Glutamatergic neuron (in vitro differentiated cells): ENCODE data around the gene RHNO1. TPM values are rescaled to one million over a fixed set of nuclear protein-coding genes. Genes with fewer than 3 reads are reported as not detected.
"Not testable (repeated sequence)": the region's sequence is repeated elsewhere in the genome, so short reads cannot be mapped to it uniquely, and the experiment has no call there.

ENCODE experiments used
- DNase-seq: peaks from one replicate; pipeline ENCODE4 v3.0.0; 2022
- H3K27ac Mint-ChIP-seq: one replicate; pipeline ENCODE4 v1.8.0; 2020; ENCODE audit warnings: mild to moderate bottlenecking, mixed read lengths, inconsistent platforms; ENCODE audit not compliant: unreplicated experiment
- H3K27me3 Mint-ChIP-seq: one replicate; pipeline ENCODE4 v1.8.0; 2020; ENCODE audit warnings: mild to moderate bottlenecking, moderate library complexity, mixed read lengths, inconsistent platforms; ENCODE audit not compliant: unreplicated experiment
- H3K36me3 Mint-ChIP-seq: one replicate; pipeline ENCODE4 v1.8.0; 2020; ENCODE audit warnings: mild to moderate bottlenecking, mixed read lengths, inconsistent platforms; ENCODE audit not compliant: unreplicated experiment
- H3K4me1 Mint-ChIP-seq: one replicate; pipeline ENCODE4 v1.8.0; 2020; ENCODE audit warnings: mild to moderate bottlenecking, low read depth, mixed read lengths, inconsistent platforms; ENCODE audit not compliant: unreplicated experiment
- H3K4me3 Mint-ChIP-seq: one replicate; pipeline ENCODE4 v1.8.0; 2020; ENCODE audit warnings: mild to moderate bottlenecking, mixed read lengths, inconsistent platforms; ENCODE audit not compliant: unreplicated experiment
- H3K9me3 Mint-ChIP-seq: one replicate; pipeline ENCODE4 v1.8.0; 2020; ENCODE audit warnings: mild to moderate bottlenecking, moderate library complexity, mixed read lengths, inconsistent platforms; ENCODE audit not compliant: unreplicated experiment
- total RNA-seq: library from RNA; stranded (reverse); fragmentation: NEBNext Ultra II Directional; extraction: Animal tissue kit (Norgen Biotek cat#: 25700); gene quantifications from one replicate; pipeline ENCODE4 v1.2.1, GENCODE V29; 2021; ENCODE audit not compliant: unreplicated experiment
- TF ChIP-seq, protein P1 (sequence below): fragments of 200-600 bp; sonication (generic); IDR thresholded peaks from one replicate; pipeline ENCODE4 v1.5.0; 2021; ENCODE audit not compliant: partially characterized antibody, unreplicated experiment

RHNO1 gene
- total RNA-seq, 1 donor from 2014 or later = 14.8 TPM

DNA sequence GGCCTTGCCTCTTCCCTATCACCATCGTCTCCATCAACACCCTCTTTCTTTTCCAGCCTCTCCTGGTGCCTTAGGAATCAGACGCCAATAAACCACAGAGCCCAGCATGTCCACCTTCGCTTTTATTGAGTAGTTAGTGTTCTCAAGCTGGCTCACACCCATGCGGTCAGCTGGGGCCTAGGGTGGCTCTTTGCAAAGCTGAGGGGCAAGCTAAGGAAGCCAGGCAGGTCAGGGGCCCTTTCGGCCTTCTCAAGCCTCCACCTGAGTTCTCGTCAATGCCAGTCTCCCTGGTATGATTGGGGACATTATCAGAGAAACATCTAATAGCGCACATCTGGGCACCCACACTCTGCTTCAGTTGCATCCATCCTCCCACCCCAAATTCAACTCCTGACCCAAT is 19.4 kb upstream of the RHNO1 start:
- TF ChIP-seq, protein P1, sequence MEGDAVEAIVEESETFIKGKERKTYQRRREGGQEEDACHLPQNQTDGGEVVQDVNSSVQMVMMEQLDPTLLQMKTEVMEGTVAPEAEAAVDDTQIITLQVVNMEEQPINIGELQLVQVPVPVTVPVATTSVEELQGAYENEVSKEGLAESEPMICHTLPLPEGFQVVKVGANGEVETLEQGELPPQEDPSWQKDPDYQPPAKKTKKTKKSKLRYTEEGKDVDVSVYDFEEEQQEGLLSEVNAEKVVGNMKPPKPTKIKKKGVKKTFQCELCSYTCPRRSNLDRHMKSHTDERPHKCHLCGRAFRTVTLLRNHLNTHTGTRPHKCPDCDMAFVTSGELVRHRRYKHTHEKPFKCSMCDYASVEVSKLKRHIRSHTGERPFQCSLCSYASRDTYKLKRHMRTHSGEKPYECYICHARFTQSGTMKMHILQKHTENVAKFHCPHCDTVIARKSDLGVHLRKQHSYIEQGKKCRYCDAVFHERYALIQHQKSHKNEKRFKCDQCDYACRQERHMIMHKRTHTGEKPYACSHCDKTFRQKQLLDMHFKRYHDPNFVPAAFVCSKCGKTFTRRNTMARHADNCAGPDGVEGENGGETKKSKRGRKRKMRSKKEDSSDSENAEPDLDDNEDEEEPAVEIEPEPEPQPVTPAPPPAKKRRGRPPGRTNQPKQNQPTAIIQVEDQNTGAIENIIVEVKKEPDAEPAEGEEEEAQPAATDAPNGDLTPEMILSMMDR = no peak
- Mint-ChIP-seq H3K4me3 (no peak overlapping the region), H3K9me3 (peaks cover 3% of the 10 kb centered on the region), H3K4me1 (no peaks in the 10 kb centered on the region), H3K27ac (no peak overlapping the region), H3K27me3 (no peaks in the 10 kb centered on the region), H3K36me3 (no peaks in the 10 kb centered on the region)
- DNase-seq = no peak

DNA sequence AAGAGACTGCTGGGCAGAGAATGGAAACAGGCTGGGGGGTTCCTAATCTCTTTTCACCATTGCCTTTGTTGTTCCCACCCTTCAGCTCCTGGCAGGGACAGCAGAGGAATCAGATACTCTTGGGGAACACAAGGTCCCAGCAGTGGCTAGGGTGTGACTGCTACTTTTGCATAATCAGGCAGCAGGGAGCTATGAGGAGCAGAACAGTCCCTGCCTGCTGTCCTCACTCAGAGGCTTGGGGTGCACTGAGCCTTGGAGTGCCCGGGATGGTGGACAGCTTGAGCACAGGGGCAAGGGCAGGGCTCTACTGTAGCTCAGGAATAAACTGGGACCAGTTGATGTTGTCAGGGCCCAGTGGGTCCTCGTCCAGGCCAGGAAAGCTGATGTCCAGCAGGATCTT is 18.7 kb upstream of the RHNO1 start:
- H3K27ac Mint-ChIP-seq = no peak overlapping the region
- H3K27me3 Mint-ChIP-seq = no peaks in the 10 kb centered on the region
- TF ChIP-seq, protein P1 = no peak
- H3K4me3 Mint-ChIP-seq = no peak overlapping the region
- H3K36me3 Mint-ChIP-seq = no peaks in the 10 kb centered on the region
- no peak for DNase-seq
- no peaks in the 10 kb centered on the region for H3K4me1 Mint-ChIP-seq
- H3K9me3 Mint-ChIP-seq = peaks cover 3% of the 10 kb centered on the region

DNA sequence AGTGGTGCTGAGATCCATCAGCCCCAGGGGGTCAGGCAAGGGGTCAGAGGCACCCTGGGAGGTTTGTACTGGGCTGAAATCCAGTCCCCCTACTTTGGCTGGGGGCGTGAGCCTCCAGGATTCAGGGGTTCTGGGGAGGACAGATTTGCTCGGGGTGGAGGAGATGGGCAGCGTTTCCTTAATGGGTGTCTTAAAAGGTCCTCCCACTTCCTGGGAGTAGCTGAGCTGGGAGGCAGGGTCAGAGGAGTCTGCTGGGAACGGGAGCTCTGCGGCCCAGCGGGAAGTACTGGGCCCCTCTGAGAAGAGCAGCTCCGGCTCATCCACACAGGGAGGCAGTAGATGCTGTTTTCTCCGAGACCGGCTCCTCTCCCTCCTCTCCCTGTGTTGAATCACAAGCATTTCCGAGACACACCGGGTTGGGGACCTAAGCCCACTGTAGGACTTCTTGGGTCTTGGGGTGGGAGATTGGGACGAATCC is 18.0 kb upstream of the RHNO1 start:
- H3K4me3 Mint-ChIP-seq = no peak overlapping the region
- DNase-seq = no peak
- TF ChIP-seq, protein P1 = no peak
- H3K9me3 Mint-ChIP-seq = peaks cover 3% of the 10 kb centered on the region
- no peaks in the 10 kb centered on the region for H3K27me3 Mint-ChIP-seq
- H3K27ac Mint-ChIP-seq = no peak overlapping the region
- no peaks in the 10 kb centered on the region for H3K4me1 Mint-ChIP-seq
- no peaks in the 10 kb centered on the region for H3K36me3 Mint-ChIP-seq

DNA sequence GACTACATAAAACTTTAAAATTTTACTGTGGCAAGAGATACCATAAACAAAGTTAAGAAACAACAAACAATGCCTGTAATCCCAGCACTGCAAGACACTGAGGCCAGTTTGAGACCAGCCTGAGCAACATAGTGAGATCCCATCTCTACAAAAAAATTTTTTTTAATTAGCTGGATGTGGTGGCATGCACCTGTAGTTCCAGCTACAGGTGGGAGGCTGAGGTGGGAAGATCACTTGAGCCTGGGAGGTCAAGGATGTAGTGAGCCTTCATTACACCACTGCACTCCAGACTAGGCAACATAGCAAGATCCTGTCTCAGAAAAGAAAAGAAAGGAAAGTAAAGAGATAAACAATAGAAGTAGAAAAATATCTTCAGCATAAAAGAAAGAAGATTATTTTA is 16.9 kb upstream of the RHNO1 start:
- TF ChIP-seq, protein P1 = no peak
- no peak for DNase-seq
- Mint-ChIP-seq H3K4me3 (no peak overlapping the region), H3K4me1 (no peaks in the 10 kb centered on the region), H3K27ac (no peak overlapping the region), H3K27me3 (peaks cover 2% of the 10 kb centered on the region), H3K36me3 (no peaks in the 10 kb centered on the region), H3K9me3 (peaks cover 3% of the 10 kb centered on the region)

DNA sequence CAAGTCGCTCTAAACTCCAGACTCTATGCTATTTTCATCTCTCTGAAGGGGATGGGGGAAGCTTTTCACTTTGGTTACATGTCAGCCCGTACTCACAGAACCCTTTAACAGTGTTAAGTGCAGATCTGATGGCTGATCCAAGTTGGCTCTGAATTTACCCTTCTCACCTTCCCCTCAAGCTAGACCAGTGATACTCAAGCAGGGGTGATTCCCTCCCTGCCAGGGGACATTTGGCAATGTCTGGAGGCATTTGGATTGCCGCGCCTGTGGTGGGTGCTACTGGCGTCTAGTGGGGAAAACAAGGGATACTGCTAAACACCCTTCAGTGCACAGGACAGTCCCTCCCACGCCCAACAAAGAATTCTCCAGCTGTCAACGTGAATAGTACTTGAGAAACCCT is 14.1 kb upstream of the RHNO1 start:
- no peak for DNase-seq
- Mint-ChIP-seq H3K4me1 (no peaks in the 10 kb centered on the region), H3K27me3 (peaks cover 2% of the 10 kb centered on the region), H3K27ac (no peak overlapping the region), H3K4me3 (no peak overlapping the region), H3K36me3 (no peaks in the 10 kb centered on the region), H3K9me3 (peaks cover 2% of the 10 kb centered on the region)
- TF ChIP-seq, protein P1 = no peak

DNA sequence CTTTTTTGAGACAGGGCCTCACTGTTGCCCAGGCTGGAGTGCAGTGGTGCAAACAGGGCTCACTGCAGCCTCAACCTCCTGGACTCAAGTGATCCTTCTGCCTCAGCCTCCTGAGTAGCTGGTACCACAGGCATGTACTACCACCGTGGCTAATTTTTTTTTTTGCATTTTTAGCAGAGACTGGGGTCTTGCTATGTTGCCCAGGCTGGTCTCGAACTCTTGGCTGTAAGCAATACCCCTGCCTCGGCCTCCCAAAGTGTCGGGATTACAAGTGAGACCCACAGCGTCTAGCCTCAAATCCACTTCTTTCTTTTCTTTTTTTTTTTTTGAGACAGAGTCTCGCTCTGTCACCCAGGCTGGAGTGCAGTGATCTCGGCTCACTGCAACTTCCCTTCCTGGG is 13.6 kb upstream of the RHNO1 start:
- not testable (repeated sequence) for H3K9me3 Mint-ChIP-seq, H3K36me3 Mint-ChIP-seq, DNase-seq, H3K4me3 Mint-ChIP-seq, H3K27ac Mint-ChIP-seq, H3K27me3 Mint-ChIP-seq, H3K4me1 Mint-ChIP-seq
